H1 (cell line): Measurements from ENCODE around the gene PPP1R9A. TPM values are rescaled to one million over a fixed set of nuclear protein-coding genes. Genes with fewer than 3 reads are reported as not detected.

Experiments used
- CTCF ChIA-PET: fragments of 300-600 bp; sonication (Branson Sonifier 250); formaldehyde crosslinking; loops from one replicate; lab custom pipeline; 2021; ENCODE audit not compliant: partially characterized antibody; lab: Charles Lee
- POLR2A ChIA-PET: fragments of 300-600 bp; sonication (Branson Sonifier 250); formaldehyde crosslinking; loops from one replicate; lab custom pipeline; 2021; ENCODE audit warnings: inconsistent platforms; ENCODE audit not compliant: partially characterized antibody; lab: Charles Lee
- DNase-seq, 2 experiments: peaks; one replicate each; pipeline versions ENCODE4 v3.0.0 to v3.0.0-alpha.2; 2010 to 2022; ENCODE audit warnings: low spot score in 2 of 2, low read depth in 1 of 2, mixed read lengths in 1 of 2
- FAIRE-seq: peaks from 2 replicates; lab custom pipeline; 2011; peaks lifted over from hg19 to GRCh38; lab: Jason Lieb, UNC
- H2AFZ ChIP-seq: 2 replicates; pipeline ENCODE4 v1.8.1; 2012; ENCODE audit warnings: low read length, inconsistent platforms
- H2AK5ac ChIP-seq: 2 replicates; pipeline ENCODE4 v1.6.1; 2013; ENCODE audit warnings: low read depth, low read length
- H2BK120ac ChIP-seq: replicated peaks from 2 replicates; pipeline ENCODE3; 2013; ENCODE audit warnings: low read depth, low read length, inconsistent platforms
- H2BK12ac ChIP-seq: 2 replicates; pipeline ENCODE4 v1.6.1; 2013; ENCODE audit warnings: low read depth, low read length
- H2BK15ac ChIP-seq: 2 replicates; pipeline ENCODE4 v1.6.1; 2013; ENCODE audit warnings: low read length
- H2BK20ac ChIP-seq: 2 replicates; pipeline ENCODE4 v1.6.1; 2013; ENCODE audit warnings: low read length
- H2BK5ac ChIP-seq: 2 replicates; pipeline ENCODE4 v1.6.1; 2013; ENCODE audit warnings: low read depth, low read length
- H3K14ac ChIP-seq: 2 replicates; pipeline ENCODE4 v1.6.1; 2013; ENCODE audit warnings: inconsistent platforms; ENCODE audit not compliant: insufficient read length
- H3K18ac ChIP-seq: 2 replicates; pipeline ENCODE4 v1.6.1; 2013; ENCODE audit warnings: low read length; ENCODE audit errors: extremely low read depth
- H3K23ac ChIP-seq: 2 replicates; pipeline ENCODE4 v1.6.1; 2013; ENCODE audit warnings: inconsistent platforms; ENCODE audit not compliant: insufficient read length
- H3K23me2 ChIP-seq: 2 replicates; pipeline ENCODE4 v1.6.1; 2013; ENCODE audit warnings: low read depth, low read length
- H3K27ac ChIP-seq: 2 replicates; pipeline ENCODE4 v1.6.1; 2011; ENCODE audit warnings: low read depth, low read length, inconsistent platforms
- H3K27me3 ChIP-seq, 4 experiments: replicated peaks in 1 of 4; 1 replicate in 1 of 4; 2 replicates in 3 of 4; pipeline versions ENCODE4 v1.6.1 to v1.8.1; 2011 to 2013; ENCODE audit warnings: low read length in 3 of 4, mild to moderate bottlenecking in 3 of 4, inconsistent platforms in 2 of 4, mixed read lengths in 2 of 4, moderate library complexity in 1 of 4; ENCODE audit not compliant: control insufficient read depth in 3 of 4, insufficient read depth in 3 of 4; ENCODE audit errors: extremely low read depth in 1 of 4
- H3K36me3 ChIP-seq, 4 experiments: 2 replicates each; pipeline versions ENCODE4 v1.6.1 to v1.8.1; 2011 to 2013; ENCODE audit warnings: mild to moderate bottlenecking in 4 of 4, low read length in 3 of 4, moderate library complexity in 2 of 4, control low read depth in 1 of 4, inconsistent platforms in 1 of 4; ENCODE audit not compliant: insufficient read depth in 4 of 4, control insufficient read depth in 2 of 4
- H3K4ac ChIP-seq: replicated peaks from 2 replicates; pipeline ENCODE3; 2013; ENCODE audit warnings: low read length, low read depth, mixed read lengths, inconsistent platforms; ENCODE audit not compliant: insufficient read length
- H3K4me1 ChIP-seq, 4 experiments: replicated peaks in 1 of 4; 1 replicate in 1 of 4; 2 replicates in 3 of 4; pipeline versions ENCODE4 v1.6.1 to v1.8.1; 2011 to 2013; ENCODE audit warnings: low read length in 3 of 4, inconsistent platforms in 2 of 4, mixed read lengths in 1 of 4; ENCODE audit not compliant: insufficient read depth in 4 of 4, control insufficient read depth in 3 of 4
- H3K4me2 ChIP-seq, 2 experiments: 2 replicates each; pipeline versions ENCODE4 v1.6.1 to v1.8.1; 2011 to 2013; ENCODE audit warnings: low read depth in 2 of 2, low read length in 2 of 2, control low read depth in 1 of 2, inconsistent platforms in 1 of 2, mild to moderate bottlenecking in 1 of 2; ENCODE audit not compliant: insufficient read depth in 1 of 2
- H3K4me3 ChIP-seq, 4 experiments: fragments of 200-600, 300-600 bp in 1 of 4; sonication (generic), shearing (Covaris generic), sonication (Bioruptor Twin) in 1 of 4; 2 replicates each; pipeline versions ENCODE4 v1.5.1 to v1.8.1; 2011 to 2016; ENCODE audit warnings: low read length in 4 of 4, low read depth in 3 of 4, control low read depth in 2 of 4, inconsistent platforms in 2 of 4, mild to moderate bottlenecking in 2 of 4, mixed read lengths in 1 of 4, moderate library complexity in 1 of 4; ENCODE audit not compliant: insufficient read depth in 2 of 4; ENCODE audit errors: extremely low read depth in 1 of 4
- H3K56ac ChIP-seq: replicated peaks from 2 replicates; pipeline ENCODE3; 2013; ENCODE audit warnings: low read depth, mild to moderate bottlenecking, mixed read lengths, low read length, inconsistent platforms; ENCODE audit not compliant: insufficient read length
- H3K79me1 ChIP-seq: 2 replicates; pipeline ENCODE4 v1.6.1; 2013; ENCODE audit warnings: low read depth, low read length, control low read depth
- H3K79me2 ChIP-seq, 2 experiments: 2 replicates each; pipeline versions ENCODE4 v1.6.1 to v1.8.1; 2012 to 2013; ENCODE audit warnings: low read length in 2 of 2, mild to moderate bottlenecking in 2 of 2, inconsistent platforms in 1 of 2; ENCODE audit not compliant: insufficient read depth in 2 of 2, control insufficient read depth in 1 of 2
- H3K9ac ChIP-seq, 4 experiments: replicated peaks in 1 of 4; 1 replicate in 1 of 4; 2 replicates in 3 of 4; pipeline versions ENCODE4 v1.6.1 to v1.8.1; 2011 to 2013; ENCODE audit warnings: low read depth in 3 of 4, low read length in 3 of 4, control low read depth in 2 of 4, mild to moderate bottlenecking in 2 of 4, moderate library complexity in 2 of 4, inconsistent platforms in 1 of 4; ENCODE audit errors: extremely low read depth in 1 of 4
- H3K9me3 ChIP-seq, 2 experiments: 2 replicates each; pipeline versions ENCODE4 v1.6.1 to v1.8.1; 2012 to 2013; ENCODE audit warnings: mild to moderate bottlenecking in 2 of 2, moderate library complexity in 2 of 2, control low read depth in 1 of 2, inconsistent platforms in 1 of 2, low read depth in 1 of 2, low read length in 1 of 2, mixed read lengths in 1 of 2; ENCODE audit not compliant: insufficient read depth in 2 of 2
- H4K20me1 ChIP-seq, 2 experiments: replicated peaks in 1 of 2; 2 replicates each; pipeline versions ENCODE3 to v1.8.1; 2011 to 2013; ENCODE audit warnings: inconsistent platforms in 2 of 2, low read length in 2 of 2, mild to moderate bottlenecking in 1 of 2; ENCODE audit not compliant: insufficient read depth in 2 of 2, control insufficient read depth in 1 of 2
- H4K5ac ChIP-seq: 2 replicates; pipeline ENCODE4 v1.6.1; 2013; ENCODE audit warnings: low read length, low read depth, mixed read lengths, inconsistent platforms; ENCODE audit not compliant: insufficient read length
- H4K8ac ChIP-seq: 2 replicates; pipeline ENCODE4 v1.8.0; 2013; ENCODE audit warnings: mild to moderate bottlenecking, moderate library complexity, low read length, inconsistent platforms; ENCODE audit not compliant: insufficient read depth; ENCODE audit errors: extremely low read depth
- H4K91ac ChIP-seq: replicated peaks from 2 replicates; pipeline ENCODE3; 2013; ENCODE audit warnings: low read length, mixed read lengths, inconsistent platforms; ENCODE audit not compliant: insufficient read length
- CTCF ChIP-seq, 3 experiments: IDR thresholded peaks; 1 replicate in 2 of 3; 2 replicates in 1 of 3; pipeline versions ENCODE4 v1.5.1 to v1.6.1; 2011; ENCODE audit warnings: low read length in 3 of 3, mild to moderate bottlenecking in 3 of 3, inconsistent platforms in 2 of 3, low read depth in 1 of 3, moderate library complexity in 1 of 3; ENCODE audit not compliant: insufficient read depth in 1 of 3; ENCODE audit errors: control extremely low read depth in 1 of 3
- E2F6 ChIP-seq: IDR thresholded peaks from 2 replicates; pipeline ENCODE4 v1.6.1; 2012; ENCODE audit warnings: inconsistent platforms
- RAD21 ChIP-seq, 2 experiments: IDR thresholded peaks in 1 of 2; conservative IDR thresholded peaks in 1 of 2; 2 replicates each; pipeline ENCODE4 v1.6.1; 2011; ENCODE audit warnings: low read depth in 2 of 2, low read length in 2 of 2, improper control_type of control experiment in 1 of 2, inconsistent platforms in 1 of 2, mild to moderate bottlenecking in 1 of 2, moderate library complexity in 1 of 2
- USF2 ChIP-seq: IDR thresholded peaks from 2 replicates; pipeline ENCODE4 v1.6.1; 2011; ENCODE audit warnings: low read length, improper control_type of control experiment
- WGBS, 2 experiments: shearing (Covaris generic) in 1 of 2; methylation state at CpG; one replicate each; pipeline versions ENCODE4 v1.1.6 to v1.1.7; 2013 to 2015; ENCODE audit warnings: low lambda C conversion rate in 2 of 2, mixed read lengths in 2 of 2, inconsistent platforms in 1 of 2, low coverage in 1 of 2, missing lambda C conversion rate in 1 of 2; ENCODE audit not compliant: insufficient replicate concordance in 2 of 2, insufficient coverage in 1 of 2, insufficient read length in 1 of 2; ENCODE audit errors: extremely low coverage in 1 of 2, missing lambda C conversion rate in 1 of 2; 5-methylcytosine and 5-hydroxymethylcytosine counted together
- polyA plus RNA-seq, 7 experiments: library from polyadenylated mRNA; depleted of rRNA in 3 of 7; stranded (reverse) in 5 of 7; unstranded in 2 of 7; fragments of >200 nt in 5 of 7; fragments of 200-250 nt in 2 of 7; gene quantifications; 1 replicate in 5 of 7; 2 replicates in 1 of 7; 4 replicates in 1 of 7; pipeline versions ENCODE4 v1.2.1 to v1.2.3, GENCODE V29; 2011 to 2013; ENCODE audit warnings: missing spikeins in 2 of 7, mixed read lengths in 2 of 7
- total RNA-seq: library from RNA; stranded (reverse); fragmentation: NEBNext Ultra II Directional; extraction: Animal tissue kit (Norgen Biotek cat#: 25700); gene quantifications from 2 replicates; pipeline ENCODE4 v1.2.1, GENCODE V29; 2021

The PPP1R9A gene
- total and polyA plus RNA-seq, 2 of the 8 experiments (the other 6 are each of a cell fraction or from before 2014, with no cell fraction given), result 3.0 to 20.3 TPM

- Histone ChIP-seq H2BK120ac (no peak overlapping the region), H3K36me3 (no peaks in the 10 kb centered on the region), H3K79me1 (no peaks in the 10 kb centered on the region), H3K9me3 (no peaks in the 10 kb centered on the region), H2AFZ (no peak overlapping the region), H4K20me1 (no peaks in the 10 kb centered on the region), H3K27ac (no peak overlapping the region), H3K27me3 (no peaks in the 10 kb centered on the region), H3K4me3 (no peak overlapping the region), H3K14ac (no peak overlapping the region), H2BK20ac (no peak overlapping the region), H4K91ac (no peak overlapping the region), H3K4me2 (no peak overlapping the region), H3K23me2 (no peaks in the 10 kb centered on the region), H2BK15ac (no peak overlapping the region), H2BK5ac (no peak overlapping the region), H2BK12ac (no peak overlapping the region), H3K23ac (no peak overlapping the region), H3K4ac (no peak overlapping the region), H3K56ac (no peak overlapping the region), H3K4me1 (peaks cover 0 to 3% (median 0%) of the 10 kb centered on the region in 4 experiments; a peak in 2 of 7 replicates), H4K5ac (no peak overlapping the region), H3K9ac (no peak overlapping the region), H3K79me2 (peaks cover 0 to 12% of the 10 kb centered on the region in 2 experiments; a peak in 1 of 4 replicates), H2AK5ac (no peak overlapping the region), H3K18ac (no peak overlapping the region), H4K8ac (no peak overlapping the region)
- FAIRE-seq (peak; percentile 50), DNase-seq (peak; percentile 29 to 47)
- ChIA-PET CTCF (interaction anchor here (0.7 to 0.9 kb wide), 3 partner anchors 10 to 597 kb away, joined by 3 to 4 read pairs (median 4); no protein-coding TSS in a partner anchor), POLR2A (no interaction called here)
- 86% methylated on average over 8 of the region's 8 CpGs; no CpG with 5 or more reads in 1 of the 2 experiments for WGBS, 2 experiments
- TF ChIP-seq RAD21 (IDR thresholded peaks at IDR 0.05 in 1 of 2, conservative IDR thresholded peaks at IDR 0.05 in 1 of 2; ENCODE audit: low read depth in 2 of 2, low read length in 2 of 2) (peak; percentile 91 to 92), E2F6 (no peak), USF2 (0 out of 2 replicates have a peak, but pooled peaks have one; percentile 11), CTCF (IDR thresholded peaks at IDR 0.05; ENCODE audit: control extremely low read depth in 1 of 3, insufficient read depth in 1 of 3, low read depth in 1 of 3, low read length in 3 of 3) (peak; percentile 59 to 94 (median 65))
Observed at GRCh38 chr7:95045236-95045923, 138.0 kb downstream of the PPP1R9A start.
